Central memory CD4-positive, alpha-beta T cell (primary cell): ENCODE measurements around the gene PCNX4.

Source experiments
- DNase-seq: peaks from one replicate; pipeline ENCODE4 v3.0.0; 2022

Gene PCNX4

DNA sequence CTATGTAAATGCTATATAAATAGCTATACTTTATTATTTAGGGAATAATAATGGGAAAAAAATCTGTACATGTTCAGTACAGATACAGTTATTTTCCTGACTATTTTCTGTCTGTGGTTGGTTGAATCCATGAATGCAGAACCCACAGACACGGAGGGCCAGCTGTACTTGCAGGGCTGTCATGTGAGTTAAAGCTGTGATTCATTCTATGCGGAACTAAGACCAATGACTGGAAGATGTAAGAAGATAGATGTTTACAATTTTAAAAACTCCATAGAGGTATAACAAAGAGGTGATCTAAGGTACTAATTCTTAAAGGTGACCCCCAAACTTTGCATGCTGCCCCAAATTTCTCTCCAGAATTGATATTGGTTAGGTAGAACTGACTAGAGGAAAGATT, 14.6 kb downstream of the PCNX4 start:
- no peak for DNase-seq

GRCh38 chr14:60107477-60107876, 15.8 kb downstream of the PCNX4 start:
- no peak for DNase-seq

DNA sequence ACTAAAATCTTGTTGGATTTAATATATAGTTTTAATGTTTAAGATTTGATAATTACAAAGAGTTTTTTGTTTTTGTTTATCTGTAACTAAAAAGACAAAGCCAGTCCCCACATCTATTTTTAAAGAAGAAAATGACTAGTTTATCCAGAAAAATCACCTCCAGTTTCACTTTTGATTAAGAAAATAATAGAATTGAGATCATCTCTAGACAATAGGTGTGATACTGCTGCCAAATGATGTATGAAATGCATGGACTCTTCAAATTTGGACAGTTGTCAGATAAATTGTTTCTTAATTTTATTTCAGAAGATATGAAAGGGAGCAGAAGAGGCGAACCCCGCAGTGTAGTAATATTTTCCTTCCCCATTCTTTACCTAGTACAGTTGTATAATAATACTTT, 20.0 kb downstream of the PCNX4 start:
- DNase-seq: no peak

DNA sequence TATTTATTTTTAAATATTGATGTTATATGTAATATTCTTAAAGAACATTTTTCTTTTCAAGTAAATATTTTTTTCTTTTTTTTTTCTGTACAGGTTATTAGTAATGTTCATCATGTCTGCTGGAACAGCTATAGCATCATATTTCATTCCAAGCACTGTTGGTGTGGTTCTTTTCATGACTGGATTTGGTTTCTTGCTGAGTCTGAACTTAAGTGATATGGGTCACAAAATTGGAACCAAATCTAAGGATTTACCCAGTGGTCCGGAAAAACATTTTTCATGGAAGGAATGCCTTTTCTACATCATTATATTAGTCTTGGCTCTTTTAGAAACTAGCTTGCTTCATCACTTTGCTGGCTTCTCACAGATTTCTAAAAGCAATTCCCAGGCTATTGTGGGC, 23.2 kb downstream of the PCNX4 start:
- DNase-seq: no peak

DNA sequence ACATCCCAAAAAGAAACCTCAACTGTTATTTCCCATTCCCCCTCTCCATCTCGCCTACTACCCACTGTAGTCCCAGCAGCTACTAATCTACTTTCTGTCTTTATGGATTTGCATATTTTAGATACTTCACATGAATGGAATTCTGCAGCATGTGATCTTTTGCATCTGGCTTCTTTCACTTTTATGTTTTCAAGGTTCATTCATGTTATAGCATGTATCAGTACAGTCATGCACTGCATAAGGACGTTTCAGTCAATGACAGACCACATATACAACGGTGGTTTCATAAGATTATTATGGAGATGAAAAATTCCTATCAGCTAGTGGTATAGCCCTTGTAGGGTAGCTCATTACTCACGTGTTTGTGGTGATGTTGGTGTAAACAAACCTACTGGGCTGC, 24.5 kb downstream of the PCNX4 start:
- no peak for DNase-seq

- DNase-seq: no peak
Observed at GRCh38 chr14:60125918-60126317, 34.2 kb downstream of the PCNX4 start.

DNA sequence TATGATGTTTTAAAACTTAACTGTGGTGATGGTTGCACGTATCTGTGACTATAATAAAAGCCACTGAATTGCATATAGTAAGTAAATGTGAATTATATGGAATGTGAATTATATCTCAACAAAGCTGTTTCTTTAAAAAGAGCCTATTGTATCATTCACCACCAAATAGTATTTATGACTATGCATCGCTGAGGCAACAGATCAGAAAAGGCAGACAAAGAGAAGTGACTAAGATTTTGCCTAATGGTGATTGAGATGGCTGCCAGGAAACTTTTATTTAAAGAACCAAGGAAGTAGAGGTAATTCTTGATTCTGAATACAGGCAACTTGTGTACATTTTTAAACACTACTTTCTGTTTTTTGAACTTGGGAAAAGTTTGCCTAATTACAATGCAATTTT, 41.8 kb downstream of the PCNX4 start:
- no peak for DNase-seq

DNA sequence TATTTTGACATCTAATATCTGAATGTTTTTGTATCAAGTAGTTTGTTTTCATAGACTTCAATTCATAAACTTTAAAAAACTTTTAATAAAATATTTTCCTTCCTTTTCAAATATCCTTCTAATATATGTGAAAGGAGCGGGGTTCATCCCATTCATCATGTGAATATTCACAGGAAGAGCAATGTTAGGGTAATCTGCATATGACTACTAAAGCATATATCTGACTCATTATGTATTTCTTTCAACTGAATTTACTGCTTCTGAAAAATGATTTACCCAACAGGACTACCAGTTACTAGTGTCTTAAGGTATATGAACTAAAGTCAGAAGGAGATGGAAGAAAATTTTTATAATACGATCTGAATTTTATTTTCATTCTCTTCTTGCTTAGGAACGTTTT, 43.0 kb downstream of the PCNX4 start:
- DNase-seq: no peak

- peak; percentile 71 for DNase-seq
Observed at GRCh38 chr14:60151715-60152114, 60.0 kb downstream of the PCNX4 start.

GRCh38 chr14:60153991-60154390, 62.3 kb downstream of the PCNX4 start:
- DNase-seq: no peak

DNA sequence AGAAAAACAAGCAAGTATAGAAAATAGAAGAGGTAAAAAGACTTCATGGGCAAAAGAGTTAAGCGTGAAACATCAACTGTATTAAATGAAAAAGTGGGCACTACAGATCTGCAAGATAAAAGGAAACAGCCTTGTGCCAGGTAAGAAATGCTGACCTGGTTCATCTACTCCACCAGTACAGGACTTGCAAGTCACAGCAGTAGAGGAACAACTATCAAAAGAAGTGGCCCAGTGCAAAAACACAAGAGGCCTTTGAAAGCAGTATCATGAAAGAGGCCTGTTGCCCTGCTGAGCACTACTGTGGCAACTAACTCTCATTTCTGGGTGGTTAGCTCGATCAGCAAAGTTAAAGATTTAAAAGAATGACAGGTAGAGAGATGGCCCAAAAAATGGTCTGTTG, 62.9 kb downstream of the PCNX4 start:
- DNase-seq: no peak

GRCh38 chr14:60160422-60160821, 68.7 kb downstream of the PCNX4 start:
- no peak for DNase-seq

DNA sequence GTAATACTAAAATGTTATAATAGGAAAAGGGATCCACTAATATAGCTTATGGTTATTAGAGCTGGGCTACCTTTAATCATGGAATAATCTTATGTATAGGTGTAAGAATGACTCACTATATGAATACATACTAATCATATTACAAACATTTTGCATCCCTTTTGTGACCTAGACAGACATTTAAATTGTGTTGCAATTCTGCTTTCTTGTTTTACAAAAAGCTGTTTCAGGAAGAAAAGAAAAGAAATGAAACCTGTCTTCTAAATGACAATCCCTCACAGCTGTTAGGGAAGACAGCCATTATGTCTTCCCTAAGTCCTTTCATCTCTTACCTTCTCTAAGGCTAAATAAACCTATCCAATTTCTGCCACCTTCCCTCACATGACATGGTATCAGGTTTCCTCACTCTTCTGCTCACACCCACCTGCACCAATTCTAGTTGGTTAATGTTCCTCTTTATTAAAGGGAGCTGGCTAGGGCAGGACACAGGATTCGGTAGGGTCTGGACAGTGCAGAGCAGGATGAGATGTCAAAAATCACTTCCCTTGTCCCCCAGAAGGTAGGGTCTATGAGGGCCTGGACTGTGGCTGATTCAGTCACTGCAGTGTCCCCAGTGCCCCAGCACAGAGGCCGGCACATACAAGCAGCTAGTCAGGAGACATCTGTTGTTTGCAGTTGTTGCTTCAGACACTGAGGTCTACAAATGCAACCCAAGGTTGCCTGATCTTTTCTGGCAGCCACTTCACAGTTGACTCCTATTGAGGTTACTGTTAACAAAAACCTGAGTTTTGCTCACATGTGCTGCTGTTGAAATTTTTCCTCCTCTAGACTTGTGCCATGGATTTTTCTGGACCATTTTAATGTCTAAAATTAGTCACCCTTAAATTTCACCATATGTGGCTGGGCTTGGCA, 69.7 kb downstream of the PCNX4 start:
- DNase-seq: no peak

GRCh38 chr14:60163693-60164092, 72.0 kb downstream of the PCNX4 start:
- no peak for DNase-seq

DNA sequence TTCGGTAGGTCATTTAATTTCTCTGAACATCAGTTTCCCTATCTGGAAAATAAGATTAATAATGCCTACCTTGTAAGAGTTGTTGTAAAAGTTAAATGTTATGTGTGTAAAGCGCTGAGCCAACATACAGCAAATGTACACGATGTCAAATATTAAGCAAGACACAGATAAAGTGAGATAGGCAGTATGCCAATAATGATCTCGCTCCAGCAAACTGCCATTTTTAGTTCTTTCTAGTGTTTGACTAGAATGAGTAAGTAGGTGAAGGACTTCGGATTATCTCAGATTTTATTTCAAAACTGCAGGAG, 72.6 kb downstream of the PCNX4 start:
- DNase-seq: no peak

GRCh38 chr14:60164712-60165546, 73.2 kb downstream of the PCNX4 start, which contains the start of gene DHRS7:
TSS of gene DHRS7 (minus strand) at chr14:60165398. CDS start at chr14:60165309, 89 bp downstream.
- DNase-seq: peak; percentile 58

DNA sequence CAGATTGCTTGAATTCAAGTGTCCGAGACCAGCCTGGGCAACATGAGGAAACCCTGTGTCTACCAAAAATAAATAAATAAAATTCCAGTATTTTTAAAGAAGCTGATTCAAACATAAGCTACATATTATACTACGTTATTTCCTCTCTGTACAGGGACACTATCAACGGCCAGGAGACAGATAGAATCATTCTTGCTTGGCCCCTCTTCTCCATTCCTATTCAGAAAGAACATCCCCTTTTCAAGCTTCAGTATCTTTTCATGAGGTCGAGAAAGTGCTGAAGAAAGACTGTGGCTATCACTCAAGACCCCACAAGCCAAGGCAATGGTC, 73.8 kb downstream of the PCNX4 start:
- no peak for DNase-seq

- DNase-seq: peak; percentile 23
Observed at GRCh38 chr14:60166142-60166541, 74.4 kb downstream of the PCNX4 start.

- no peak for DNase-seq
Observed at GRCh38 chr14:60169722-60170121, 78.0 kb downstream of the PCNX4 start.

GRCh38 chr14:60170948-60171347, 79.2 kb downstream of the PCNX4 start:
- no peak for DNase-seq

DNA sequence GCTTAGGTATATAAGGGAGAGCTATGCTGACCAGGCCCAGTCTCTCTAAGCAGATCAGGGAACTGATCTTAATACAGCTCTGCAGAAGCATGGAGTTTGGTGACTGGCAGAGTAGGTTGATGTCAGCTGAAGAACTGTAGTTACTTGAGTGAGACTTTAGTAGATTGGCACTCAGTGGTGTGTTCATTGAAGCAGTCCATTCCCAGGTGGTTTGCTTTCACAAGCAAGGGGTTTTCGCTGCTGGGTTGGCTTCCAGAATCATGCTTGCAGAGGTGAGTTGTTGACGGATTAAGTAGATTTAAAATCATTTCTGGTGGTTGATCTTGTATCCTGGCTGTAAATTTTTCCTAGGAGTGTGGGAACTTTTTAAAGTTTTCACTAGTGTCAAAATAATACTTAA, 80.0 kb downstream of the PCNX4 start:
- no peak for DNase-seq

DNA sequence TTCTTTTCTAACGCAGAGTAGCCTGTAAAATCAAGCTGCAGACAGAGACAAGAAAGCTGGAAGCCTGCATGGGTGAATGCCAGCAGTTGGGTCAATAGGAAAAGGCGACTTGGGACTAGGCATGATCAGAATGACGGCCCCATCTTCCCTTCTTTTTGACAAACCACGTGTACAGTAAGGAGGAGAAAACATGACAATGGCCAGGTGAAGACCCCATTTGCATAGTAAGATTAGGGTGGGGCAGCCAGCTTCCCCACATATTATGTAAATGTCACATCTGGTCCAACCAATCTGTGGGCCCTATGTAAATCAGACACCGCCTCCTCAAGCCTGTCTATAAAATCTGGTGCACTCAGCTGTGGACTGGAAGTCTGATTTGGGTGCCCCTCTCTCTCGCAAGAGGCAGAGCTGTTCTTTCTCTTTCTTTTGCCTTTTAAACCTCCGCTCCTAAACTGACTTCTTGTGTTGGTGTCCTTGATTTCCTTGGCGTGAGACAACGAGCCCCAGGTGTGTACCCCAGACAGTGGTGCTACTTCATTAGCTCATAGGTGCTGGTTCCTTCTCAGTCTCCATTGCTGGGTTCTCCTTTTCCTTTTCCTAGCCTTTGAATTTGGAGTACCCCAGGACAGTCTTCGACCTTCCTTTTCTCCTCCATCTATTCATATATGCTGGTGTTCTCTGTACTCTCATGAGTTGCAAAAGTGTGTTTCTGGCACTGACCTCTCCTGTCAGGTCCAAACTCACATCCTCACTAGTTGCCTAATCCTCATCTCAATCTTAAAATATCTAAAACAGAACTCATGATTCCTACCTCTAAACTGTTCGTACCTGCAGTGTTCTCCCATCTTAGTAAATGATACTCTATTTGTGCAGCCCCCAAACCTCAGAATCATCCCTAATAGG, 82.9 kb downstream of the PCNX4 start:
- no peak for DNase-seq

DNA sequence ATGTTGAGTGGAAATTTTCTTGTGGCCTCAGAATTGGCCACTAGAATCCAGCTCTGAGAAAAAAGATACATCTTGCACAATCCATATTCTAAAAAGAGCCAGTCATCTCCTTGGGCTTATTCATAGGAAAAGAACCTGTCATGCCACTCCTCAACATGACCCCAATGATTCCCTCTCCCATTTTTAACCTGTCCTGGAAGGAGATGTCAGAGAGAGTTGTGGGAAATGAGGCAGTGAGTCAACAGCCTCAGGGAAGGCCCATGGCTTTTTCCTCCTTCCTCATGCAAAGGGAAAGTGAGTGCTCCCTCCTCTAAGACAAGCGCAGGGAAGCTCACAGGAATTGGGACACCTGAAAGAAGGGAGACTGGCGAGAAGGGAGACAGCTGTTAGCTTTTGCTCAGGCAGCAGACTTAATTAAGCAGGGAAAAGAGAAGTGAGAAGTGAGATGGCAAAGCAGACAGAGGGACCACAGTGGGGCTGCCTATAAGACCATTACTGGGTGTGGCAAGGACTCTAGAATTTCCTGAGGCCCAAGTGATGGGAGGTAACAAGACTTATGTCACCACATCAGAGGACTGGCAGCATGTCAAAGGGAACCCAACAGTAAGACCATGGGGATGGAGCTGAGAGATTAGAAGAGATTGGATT, 83.7 kb downstream of the PCNX4 start:
- DNase-seq: no peak
